ENCODE measurements around the gene IPCEF1.

- TF ChIP-seq MXI1 (conservative IDR thresholded peaks at IDR 0.05; ENCODE audit: poor library complexity, severe bottlenecking) (no peak), RAD21 (conservative IDR thresholded peaks at IDR 0.05) (no peak), CTCF (IDR thresholded peaks at IDR 0.05; ENCODE audit: poor library complexity, severe bottlenecking) (no peak), EP300 (conservative IDR thresholded peaks at IDR 0.05; ENCODE audit: poor library complexity, severe bottlenecking) (no peak), TAF1 (IDR thresholded peaks at IDR 0.05; ENCODE audit: low read depth) (no peak), EZH2 (IDR thresholded peaks at IDR 0.05; ENCODE audit: borderline replicate concordance, insufficient read depth, low read length, poor library complexity, severe bottlenecking) (no peak), POLR2AphosphoS5 (IDR thresholded peaks at IDR 0.05) (no peak)
Measured at GRCh38 chr6:154402081-154402780, 45.6 kb upstream of the IPCEF1 start.
